GM12872 (cell line): ENCODE results near the gene COL28A1.
A peak's percentile ranks its signal among the peaks of the same experiment; 100 is the strongest.

ENCODE experiments used
- CTCF ChIP-seq: IDR thresholded peaks from 3 replicates; pipeline ENCODE4 v1.5.1; 2011; ENCODE audit warnings: low read depth, mild to moderate bottlenecking, low read length, moderate library complexity; ENCODE audit not compliant: insufficient read depth

COL28A1 gene

GRCh38 chr7:7352845-7353244 is 182.8 kb downstream of the COL28A1 start:
- TF ChIP-seq CTCF: 0 out of 3 replicates have a peak, but pooled peaks have one; percentile 6

- no peak for TF ChIP-seq CTCF
Observed at GRCh38 chr7:7351832-7352231, 183.8 kb downstream of the COL28A1 start.

- no peak for TF ChIP-seq CTCF
Observed at GRCh38 chr7:7351156-7351555, 184.5 kb downstream of the COL28A1 start.

GRCh38 chr7:7349156-7349555 is 186.5 kb downstream of the COL28A1 start:
- no peak for TF ChIP-seq CTCF

GRCh38 chr7:7347045-7347444 is 188.6 kb downstream of the COL28A1 start:
- TF ChIP-seq CTCF: no peak

- no peak for TF ChIP-seq CTCF
Observed at GRCh38 chr7:7344583-7344982, 191.1 kb downstream of the COL28A1 start.

GRCh38 chr7:7335909-7336308 is 199.8 kb downstream of the COL28A1 start:
- no peak for TF ChIP-seq CTCF

GRCh38 chr7:7335215-7335614 is 200.5 kb downstream of the COL28A1 start:
- TF ChIP-seq CTCF: no peak
